IMR-90 (cell line): ENCODE measurements around the gene NOL12.

Source experiments
- BHLHE40 ChIP-seq: fragments of 150-350 bp; IDR thresholded peaks from 2 replicates; pipeline ENCODE4 v1.6.1; 2016; ENCODE audit warnings: mild to moderate bottlenecking, low read depth, low read length
- CEBPB ChIP-seq: IDR thresholded peaks from 2 replicates; pipeline ENCODE4 v1.6.1; 2012; ENCODE audit warnings: low read depth, low read length, improper control_type of control experiment
- CHD1 ChIP-seq: IDR thresholded peaks from 2 replicates; pipeline ENCODE4 v1.6.1; 2012; ENCODE audit warnings: low read depth, low read length, improper control_type of control experiment
- CTCF ChIP-seq: conservative IDR thresholded peaks from 2 replicates; pipeline ENCODE4 v1.5.1; 2012; ENCODE audit warnings: mild to moderate bottlenecking, low read depth, low read length, improper control_type of control experiment
- ELK1 ChIP-seq: fragments of 150-350 bp; IDR thresholded peaks from 2 replicates; pipeline ENCODE4 v1.6.1; 2016; ENCODE audit warnings: low read depth, mild to moderate bottlenecking, low read length, moderate library complexity, borderline replicate concordance
- MAFK ChIP-seq: IDR thresholded peaks from 2 replicates; pipeline ENCODE4 v1.6.1; 2012; ENCODE audit warnings: low read depth, low read length, improper control_type of control experiment
- MXI1 ChIP-seq: IDR thresholded peaks from 2 replicates; pipeline ENCODE4 v1.6.1; 2012; ENCODE audit warnings: low read depth, mild to moderate bottlenecking, low read length, moderate library complexity, borderline replicate concordance
- NFE2L2 ChIP-seq: fragments of 150-350 bp; IDR thresholded peaks from 2 replicates; pipeline ENCODE4 v1.6.1; 2016; ENCODE audit warnings: low read depth, mild to moderate bottlenecking, low read length
- POLR2A ChIP-seq: IDR thresholded peaks from 2 replicates; pipeline ENCODE4 v1.6.1; 2012; ENCODE audit warnings: mild to moderate bottlenecking, low read depth, low read length
- RFX5 ChIP-seq: IDR thresholded peaks from 2 replicates; pipeline ENCODE4 v1.8.0; 2012; ENCODE audit warnings: low read depth, mild to moderate bottlenecking, low read length, moderate library complexity

- TF ChIP-seq ELK1 (no peak), MXI1 (no peak), CTCF (no peak), POLR2A (no peak), NFE2L2 (no peak), BHLHE40 (no peak), CEBPB (no peak), RFX5 (no peak), MAFK (no peak), CHD1 (no peak)
Observed at GRCh38 chr22:37672920-37673455, 13.2 kb upstream of the NOL12 start.
